Calu3 (cell line): ENCODE measurements around the gene UGT1A9. TPM values are rescaled to one million over a fixed set of nuclear protein-coding genes. Genes with fewer than 3 reads are reported as not detected.

ENCODE experiments used
- BruUV-seq: library from RNA; stranded (reverse); fragments of 400-500 nt; replicated peaks from 2 replicates; lab custom pipeline; 2021; lab: Mats Ljungman, UMichigan
- CTCF ChIA-PET: fragments of 300-600 bp; sonication (Branson Sonifier 250); formaldehyde crosslinking; loops from one replicate; lab custom pipeline; 2022; ENCODE audit warnings: antibody characterized with exemption; lab: Charles Lee
- DNase-seq: peaks from one replicate; pipeline ENCODE4 v3.0.0; 2022
- H3K27ac Mint-ChIP-seq: one replicate; pipeline ENCODE4 v1.8.0; 2022; ENCODE audit warnings: mixed read lengths; ENCODE audit not compliant: unreplicated experiment
- H3K27me3 Mint-ChIP-seq: one replicate; pipeline ENCODE4 v1.8.0; 2022; ENCODE audit warnings: mixed read lengths; ENCODE audit not compliant: unreplicated experiment
- H3K36me3 Mint-ChIP-seq: one replicate; pipeline ENCODE4 v1.8.0; 2022; ENCODE audit warnings: mild to moderate bottlenecking, moderate library complexity, mixed read lengths; ENCODE audit not compliant: insufficient read depth, unreplicated experiment
- H3K4me1 Mint-ChIP-seq: one replicate; pipeline ENCODE4 v1.8.0; 2022; ENCODE audit warnings: mild to moderate bottlenecking, low read depth, mixed read lengths; ENCODE audit not compliant: unreplicated experiment
- H3K4me3 Mint-ChIP-seq: one replicate; pipeline ENCODE4 v1.8.0; 2022; ENCODE audit warnings: mild to moderate bottlenecking, low read depth, moderate library complexity, mixed read lengths; ENCODE audit not compliant: unreplicated experiment
- H3K9me3 Mint-ChIP-seq: one replicate; pipeline ENCODE4 v1.8.0; 2022; ENCODE audit warnings: low read depth, mixed read lengths; ENCODE audit not compliant: unreplicated experiment
- CTCF ChIP-seq: fragments of 200-600 bp; IDR thresholded peaks from one replicate; pipeline ENCODE4 v1.8.0; 2022; ENCODE audit warnings: antibody characterized with exemption; ENCODE audit not compliant: unreplicated experiment
- intact Hi-C: fragments of 100-400 bp; cut with micrococcal nuclease; formaldehyde crosslinking; loops from one replicate; pipeline ENCODE4 v1.10.0; 2022; ENCODE audit not compliant: unreplicated experiment
- total RNA-seq: library from RNA; stranded (reverse); gene quantifications from 2 replicates; pipeline ENCODE4 v1.2.3, GENCODE V29; 2022

The UGT1A9 gene
- total RNA-seq, 1 experiment from 2014 or later: 4.3 TPM

GRCh38 chr2:233798335-233799086, 126.8 kb downstream of the UGT1A9 start:
- H3K27me3 Mint-ChIP-seq: no peaks in the 10 kb centered on the region
- H3K9me3 Mint-ChIP-seq: no peaks in the 10 kb centered on the region
- intact Hi-C loops: no loop called here
- CTCF ChIA-PET: no interaction called here
- H3K36me3 Mint-ChIP-seq: no peaks in the 10 kb centered on the region
- no peak overlapping the region for H3K4me3 Mint-ChIP-seq
- H3K4me1 Mint-ChIP-seq: peaks cover 14% of the 10 kb centered on the region
- DNase-seq: no peak
- H3K27ac Mint-ChIP-seq: no peak overlapping the region
- BruUV-seq: no TSS peak
- TF ChIP-seq CTCF: no peak

- no peak for TF ChIP-seq CTCF
- intact Hi-C loops: no loop called here
- CTCF ChIA-PET: no interaction called here
- no peak for DNase-seq
- Mint-ChIP-seq H3K36me3 (no peaks in the 10 kb centered on the region), H3K27ac (no peak overlapping the region), H3K4me3 (no peak overlapping the region), H3K4me1 (peaks cover 14% of the 10 kb centered on the region), H3K9me3 (no peaks in the 10 kb centered on the region), H3K27me3 (no peaks in the 10 kb centered on the region)
- no TSS peak for BruUV-seq
Observed at GRCh38 chr2:233799087-233799665, 127.5 kb downstream of the UGT1A9 start.

GRCh38 chr2:233799716-233800115, 128.0 kb downstream of the UGT1A9 start:
- no peak for DNase-seq
- peaks cover 14% of the 10 kb centered on the region for H3K4me1 Mint-ChIP-seq
- no peaks in the 10 kb centered on the region for H3K27me3 Mint-ChIP-seq
- intact Hi-C loops: no loop called here
- no peak overlapping the region for H3K27ac Mint-ChIP-seq
- no TSS peak for BruUV-seq
- H3K4me3 Mint-ChIP-seq: no peak overlapping the region
- CTCF ChIA-PET: no interaction called here
- no peaks in the 10 kb centered on the region for H3K9me3 Mint-ChIP-seq
- no peaks in the 10 kb centered on the region for H3K36me3 Mint-ChIP-seq
- no peak for TF ChIP-seq CTCF

- H3K9me3 Mint-ChIP-seq: no peaks in the 10 kb centered on the region
- peaks cover 14% of the 10 kb centered on the region for H3K4me1 Mint-ChIP-seq
- no peak overlapping the region for H3K4me3 Mint-ChIP-seq
- H3K27me3 Mint-ChIP-seq: no peaks in the 10 kb centered on the region
- no peaks in the 10 kb centered on the region for H3K36me3 Mint-ChIP-seq
- no TSS peak for BruUV-seq
- no peak for DNase-seq
- no peak overlapping the region for H3K27ac Mint-ChIP-seq
- CTCF ChIA-PET: no interaction called here
- intact Hi-C loops: no loop called here
- TF ChIP-seq CTCF: no peak
Observed at GRCh38 chr2:233800208-233800607, 128.5 kb downstream of the UGT1A9 start.
